Activated CD4-positive, alpha-beta T cell treated with anti-CD3 and anti-CD28 coated beads, Interleukin-2, Interleukin-6, amounts not matched to agents 100 ng/mL and 50 ng/mL, durations not matched to agents 16 hours and 8 hours (primary cell): Measurements from ENCODE around the gene CKB.
A peak's percentile ranks its signal among the peaks of the same experiment; 100 is the strongest.

Experiments used
- DNase-seq: peaks from one replicate; pipeline ENCODE4 v3.0.0-alpha.2; 2020

The CKB gene

GRCh38 chr14:103549361-103550311 is 27.0 kb upstream of the CKB start:
- DNase-seq, result no peak

GRCh38 chr14:103548463-103549351 is 26.1 kb upstream of the CKB start:
- no peak for DNase-seq

- DNase-seq, result no peak
Observed at GRCh38 chr14:103547941-103548462, 25.4 kb upstream of the CKB start.

GRCh38 chr14:103547455-103547940 is 24.9 kb upstream of the CKB start:
- no peak for DNase-seq

- DNase-seq, result peak; percentile 82
Observed at GRCh38 chr14:103546652-103547454, 24.2 kb upstream of the CKB start.

- no peak for DNase-seq
Observed at GRCh38 chr14:103545915-103546651, 23.5 kb upstream of the CKB start.

GRCh38 chr14:103545219-103545914 is 22.7 kb upstream of the CKB start:
- DNase-seq, result no peak

GRCh38 chr14:103544388-103545218 is 22.0 kb upstream of the CKB start:
- DNase-seq, result no peak

GRCh38 chr14:103543721-103544387 is 21.2 kb upstream of the CKB start:
- DNase-seq, result no peak

- no peak for DNase-seq
Observed at GRCh38 chr14:103543140-103543539, 20.5 kb upstream of the CKB start.

- DNase-seq, result no peak
Observed at GRCh38 chr14:103542605-103543088, 20.0 kb upstream of the CKB start.

- DNase-seq, result no peak
Observed at GRCh38 chr14:103541709-103542604, 19.3 kb upstream of the CKB start.

- DNase-seq, result no peak
Observed at GRCh38 chr14:103540821-103541708, 18.4 kb upstream of the CKB start.

GRCh38 chr14:103539056-103539825 is 16.6 kb upstream of the CKB start:
- DNase-seq, result no peak

GRCh38 chr14:103538291-103539055 is 15.8 kb upstream of the CKB start:
- no peak for DNase-seq
